ENCODE data around the gene PEX19. TPM values are rescaled to one million over a fixed set of nuclear protein-coding genes. Genes with fewer than 3 reads are reported as not detected.

Gene PEX19
- total and polyA plus RNA-seq, 5 donors from 2014 or later, result 44.4 to 61.5 (median 56.2) TPM

- Histone ChIP-seq H3K9me3 (ENCODE audit: control insufficient read depth in 2 of 2, low read length in 2 of 2) (no peaks in the 10 kb centered on the region), H3K27me3 (ENCODE audit: control insufficient read depth, insufficient read depth, low read length) (no peaks in the 10 kb centered on the region), H3K4me3 (ENCODE audit: low read depth, low read length) (no peak overlapping the region), H3K36me3 (ENCODE audit: control insufficient read depth, insufficient read depth, low read length) (peaks cover 94% of the 10 kb centered on the region), H3K27ac (ENCODE audit: insufficient read depth, low read length, poor library complexity, severe bottlenecking) (no peak overlapping the region), H3K4me1 (ENCODE audit: control insufficient read depth, insufficient read depth, low read length, poor library complexity, severe bottlenecking) (peaks cover 4% of the 10 kb centered on the region)
- H3K27me3 Mint-ChIP-seq, result no peaks in the 10 kb centered on the region
- H3K9me3 Mint-ChIP-seq, result no peaks in the 10 kb centered on the region
- no peak for DNase-seq
- peaks cover 58% of the 10 kb centered on the region for H3K36me3 Mint-ChIP-seq
- H3K4me3 Mint-ChIP-seq, result no peak overlapping the region
- no peak overlapping the region for H3K27ac Mint-ChIP-seq
- H3K4me1 Mint-ChIP-seq, result peaks cover under 1 to 7% (median 4%) of the 10 kb centered on the region in 4 donors
- no peak for ATAC-seq (ENCODE audit: low read depth in 2 of 2)
Observed at GRCh38 chr1:160228431-160228830, 56.5 kb downstream of the PEX19 start.

GRCh38 chr1:160227561-160227960, 57.4 kb downstream of the PEX19 start:
- no peaks in the 10 kb centered on the region for H3K9me3 ChIP-seq (ENCODE audit: control insufficient read depth in 2 of 2, low read length in 2 of 2)
- no peaks in the 10 kb centered on the region for H3K4me1 ChIP-seq (ENCODE audit: control insufficient read depth, insufficient read depth, low read length, poor library complexity, severe bottlenecking)
- ATAC-seq (ENCODE audit: low read depth in 2 of 2) (no peak), DNase-seq (no peak)
- H3K27me3 Mint-ChIP-seq, result no peaks in the 10 kb centered on the region
- H3K36me3 ChIP-seq (ENCODE audit: control insufficient read depth, insufficient read depth, low read length), result peaks cover 94% of the 10 kb centered on the region
- H3K4me3 ChIP-seq (ENCODE audit: low read depth, low read length), result no peak overlapping the region
- peaks cover 63% of the 10 kb centered on the region for H3K36me3 Mint-ChIP-seq
- no peak overlapping the region for H3K27ac ChIP-seq (ENCODE audit: insufficient read depth, low read length, poor library complexity, severe bottlenecking)
- no peak overlapping the region for H3K27ac Mint-ChIP-seq
- H3K27me3 ChIP-seq (ENCODE audit: control insufficient read depth, insufficient read depth, low read length), result no peaks in the 10 kb centered on the region
- H3K4me1 Mint-ChIP-seq, result peaks cover 0 to 3% (median 1%) of the 10 kb centered on the region in 4 donors
- no peak overlapping the region for H3K4me3 Mint-ChIP-seq
- no peaks in the 10 kb centered on the region for H3K9me3 Mint-ChIP-seq

- H3K4me1 Mint-ChIP-seq, result peaks cover 0 to 6% (median 1%) of the 10 kb centered on the region in 4 donors
- no peak overlapping the region for H3K27ac Mint-ChIP-seq
- H3K4me3 Mint-ChIP-seq, result no peak overlapping the region
- H3K36me3 ChIP-seq (ENCODE audit: control insufficient read depth, insufficient read depth, low read length), result peaks cover 96% of the 10 kb centered on the region
- no peaks in the 10 kb centered on the region for H3K4me1 ChIP-seq (ENCODE audit: control insufficient read depth, insufficient read depth, low read length, poor library complexity, severe bottlenecking)
- H3K27me3 Mint-ChIP-seq, result no peaks in the 10 kb centered on the region
- no peak overlapping the region for H3K27ac ChIP-seq (ENCODE audit: insufficient read depth, low read length, poor library complexity, severe bottlenecking)
- no peak overlapping the region for H3K4me3 ChIP-seq (ENCODE audit: low read depth, low read length)
- H3K27me3 ChIP-seq (ENCODE audit: control insufficient read depth, insufficient read depth, low read length), result no peaks in the 10 kb centered on the region
- H3K36me3 Mint-ChIP-seq, result peaks cover 68% of the 10 kb centered on the region
- no peaks in the 10 kb centered on the region for H3K9me3 Mint-ChIP-seq
- no peak for DNase-seq
- H3K9me3 ChIP-seq (ENCODE audit: control insufficient read depth in 2 of 2, low read length in 2 of 2), result no peaks in the 10 kb centered on the region
- ATAC-seq (ENCODE audit: low read depth in 2 of 2), result no peak
Observed at GRCh38 chr1:160227034-160227433, 57.9 kb downstream of the PEX19 start.

Other genes starting within 250 kb of the PEX19 start
- not detected for gene KCNJ10, start 215.0 kb downstream of the PEX19 start, total RNA-seq
- gene KCNJ10, start 215.0 kb downstream of the PEX19 start, polyA plus RNA-seq, result not detected
- gene KCNJ9, start 203.6 kb downstream of the PEX19 start, total RNA-seq, result not detected
- gene KCNJ9, start 203.6 kb downstream of the PEX19 start, polyA plus RNA-seq, result under 1 TPM in 2 of 4 donors, not detected in 2; 0.05 to 0.25 TPM
- gene IGSF8, start 186.5 kb downstream of the PEX19 start, total RNA-seq, result 33.9 TPM
- gene IGSF8, start 186.5 kb downstream of the PEX19 start, polyA plus RNA-seq, result 10 to 100 TPM; 39.2 to 45.5 (median 43.0) TPM
- not detected for gene ATP1A2, start 169.4 kb downstream of the PEX19 start, total RNA-seq
- not detected for gene ATP1A2, start 169.4 kb downstream of the PEX19 start, polyA plus RNA-seq
- not detected for gene ATP1A4, start 133.5 kb downstream of the PEX19 start, total RNA-seq
- gene ATP1A4, start 133.5 kb downstream of the PEX19 start, polyA plus RNA-seq, result not detected
- not detected for gene CASQ1, start 94.6 kb downstream of the PEX19 start, total RNA-seq
- gene CASQ1, start 94.6 kb downstream of the PEX19 start, polyA plus RNA-seq, result not detected
- gene PEA15, start 79.7 kb downstream of the PEX19 start, total RNA-seq, result 21.5 TPM
- gene PEA15, start 79.7 kb downstream of the PEX19 start, polyA plus RNA-seq, result 10 to 100 TPM in 1 of 4 donors, 1 to 10 TPM in 3; 7.5 to 10.2 (median 8.3) TPM
- gene DCAF8, start 22.6 kb downstream of the PEX19 start, total RNA-seq, result 182 TPM
- gene DCAF8, start 22.6 kb downstream of the PEX19 start, polyA plus RNA-seq, result 10 to 100 TPM; 50.3 to 74.1 (median 54.9) TPM
- gene COPA, start 58.1 kb upstream of the PEX19 start, total RNA-seq, result 150 TPM
- gene COPA, start 58.1 kb upstream of the PEX19 start, polyA plus RNA-seq, result 100 to 1,000 TPM; 121 to 140 (median 133) TPM
- gene NCSTN, start 58.2 kb upstream of the PEX19 start, total RNA-seq, result 80.5 TPM
- gene NCSTN, start 58.2 kb upstream of the PEX19 start, polyA plus RNA-seq, result 10 to 100 TPM; 59.3 to 66.3 (median 60.7) TPM
- gene NHLH1, start 81.9 kb upstream of the PEX19 start, total RNA-seq, result not detected
- under 1 TPM in 1 of 4 donors, not detected in 3; 0.06 TPM for gene NHLH1, start 81.9 kb upstream of the PEX19 start, polyA plus RNA-seq
- 0.07 TPM for gene VANGL2, start 115.4 kb upstream of the PEX19 start, total RNA-seq
- gene VANGL2, start 115.4 kb upstream of the PEX19 start, polyA plus RNA-seq, result not detected
- gene SLAMF6, start 238.1 kb upstream of the PEX19 start, total RNA-seq, result 60.0 TPM
- gene SLAMF6, start 238.1 kb upstream of the PEX19 start, polyA plus RNA-seq, result 100 to 1,000 TPM; 122 to 163 (median 141) TPM